ENCODE measurements around the gene KCNJ6. TPM values are rescaled to one million over a fixed set of nuclear protein-coding genes. Genes with fewer than 3 reads are reported as not detected.

Gene KCNJ6
- total and polyA plus RNA-seq, 4 donors = 0.01 TPM; not detected in 3

- Histone ChIP-seq H3K27ac (ENCODE audit: low read depth in 1 of 2, low read length in 2 of 2) (no peak overlapping the region), H3K36me3 (ENCODE audit: control insufficient read depth in 4 of 4, insufficient read depth in 3 of 4, low read depth in 1 of 4, low read length in 3 of 4) (no peaks in the 10 kb centered on the region), H3K4me3 (ENCODE audit: low read depth in 1 of 3, low read length in 3 of 3) (no peak overlapping the region), H3K4me1 (ENCODE audit: control insufficient read depth in 4 of 4, insufficient read depth in 4 of 4, low read length in 3 of 4) (no peaks in the 10 kb centered on the region), H3K9me3 (ENCODE audit: control insufficient read depth in 4 of 4, low read length in 3 of 4) (peaks cover 0 to 4% (median 0%) of the 10 kb centered on the region in 4 donors), H3K9ac (ENCODE audit: low read depth in 1 of 2, low read length in 2 of 2) (no peak overlapping the region), H3K27me3 (ENCODE audit: control insufficient read depth in 4 of 4, insufficient read depth in 4 of 4, low read length in 3 of 4) (no peaks in the 10 kb centered on the region)
- no peak for DNase-seq (ENCODE audit: low spot score)
- no peak for TF ChIP-seq JUND (IDR thresholded peaks at IDR 0.05)
- TF ChIP-seq TAF1 (conservative IDR thresholded peaks at IDR 0.05) = no peak
- no peak for TF ChIP-seq FOXA2 (IDR thresholded peaks at IDR 0.05)
- no peak for TF ChIP-seq RAD21 (IDR thresholded peaks at IDR 0.05)
- TF ChIP-seq YY1 (IDR thresholded peaks at IDR 0.05) = no peak
- TF ChIP-seq, protein P1, sequence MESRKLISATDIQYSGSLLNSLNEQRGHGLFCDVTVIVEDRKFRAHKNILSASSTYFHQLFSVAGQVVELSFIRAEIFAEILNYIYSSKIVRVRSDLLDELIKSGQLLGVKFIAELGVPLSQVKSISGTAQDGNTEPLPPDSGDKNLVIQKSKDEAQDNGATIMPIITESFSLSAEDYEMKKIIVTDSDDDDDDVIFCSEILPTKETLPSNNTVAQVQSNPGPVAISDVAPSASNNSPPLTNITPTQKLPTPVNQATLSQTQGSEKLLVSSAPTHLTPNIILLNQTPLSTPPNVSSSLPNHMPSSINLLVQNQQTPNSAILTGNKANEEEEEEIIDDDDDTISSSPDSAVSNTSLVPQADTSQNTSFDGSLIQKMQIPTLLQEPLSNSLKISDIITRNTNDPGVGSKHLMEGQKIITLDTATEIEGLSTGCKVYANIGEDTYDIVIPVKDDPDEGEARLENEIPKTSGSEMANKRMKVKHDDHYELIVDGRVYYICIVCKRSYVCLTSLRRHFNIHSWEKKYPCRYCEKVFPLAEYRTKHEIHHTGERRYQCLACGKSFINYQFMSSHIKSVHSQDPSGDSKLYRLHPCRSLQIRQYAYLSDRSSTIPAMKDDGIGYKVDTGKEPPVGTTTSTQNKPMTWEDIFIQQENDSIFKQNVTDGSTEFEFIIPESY (IDR thresholded peaks at IDR 0.05) = no peak
- no peak for TF ChIP-seq CTCF (IDR thresholded peaks at IDR 0.05; ENCODE audit: low read depth, low read length, missing input control)
- TF ChIP-seq REST (IDR thresholded peaks at IDR 0.05) = no peak
- TF ChIP-seq RXRA (IDR thresholded peaks at IDR 0.05) = no peak
- no peak for TF ChIP-seq HNF4G (IDR thresholded peaks at IDR 0.05)
- no peak for TF ChIP-seq EGR1 (IDR thresholded peaks at IDR 0.05; ENCODE audit: low read depth in 2 of 2)
- TF ChIP-seq HNF4A (conservative IDR thresholded peaks at IDR 0.05) = no peak
- TF ChIP-seq, protein P2, sequence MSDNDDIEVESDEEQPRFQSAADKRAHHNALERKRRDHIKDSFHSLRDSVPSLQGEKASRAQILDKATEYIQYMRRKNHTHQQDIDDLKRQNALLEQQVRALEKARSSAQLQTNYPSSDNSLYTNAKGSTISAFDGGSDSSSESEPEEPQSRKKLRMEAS (IDR thresholded peaks at IDR 0.05) = no peak
- no peak for TF ChIP-seq FOXA1 (IDR thresholded peaks at IDR 0.05)
- TF ChIP-seq, protein P3, sequence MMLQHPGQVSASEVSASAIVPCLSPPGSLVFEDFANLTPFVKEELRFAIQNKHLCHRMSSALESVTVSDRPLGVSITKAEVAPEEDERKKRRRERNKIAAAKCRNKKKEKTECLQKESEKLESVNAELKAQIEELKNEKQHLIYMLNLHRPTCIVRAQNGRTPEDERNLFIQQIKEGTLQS (IDR thresholded peaks at IDR 0.05) = no peak
- 83% methylated on average over 6 of the region's 6 CpGs for WGBS
Observed at GRCh38 chr21:37783016-37783415, 133.2 kb downstream of the KCNJ6 start.

All from liver (tissue), 9 donors.